Mammary epithelial cell (primary cell): ENCODE measurements around the gene RASGRF2.

ENCODE experiments used
- EZH2 ChIP-seq: IDR thresholded peaks from 2 replicates; pipeline ENCODE4 v1.6.1; 2012; ENCODE audit warnings: low read length, inconsistent platforms, borderline replicate concordance
- TF ChIP-seq, protein P1 (sequence below), 2 donors: IDR thresholded peaks in 1 of 2; conservative IDR thresholded peaks in 1 of 2; 2 replicates each; pipeline ENCODE4 v1.5.1; 2011 to 2012; ENCODE audit warnings: inconsistent platforms in 2 of 2, low read length in 2 of 2, mild to moderate bottlenecking in 2 of 2, control low read depth in 1 of 2, low read depth in 1 of 2; ENCODE audit not compliant: insufficient read depth in 1 of 2; ENCODE audit errors: extremely low read depth in 1 of 2

DNA sequence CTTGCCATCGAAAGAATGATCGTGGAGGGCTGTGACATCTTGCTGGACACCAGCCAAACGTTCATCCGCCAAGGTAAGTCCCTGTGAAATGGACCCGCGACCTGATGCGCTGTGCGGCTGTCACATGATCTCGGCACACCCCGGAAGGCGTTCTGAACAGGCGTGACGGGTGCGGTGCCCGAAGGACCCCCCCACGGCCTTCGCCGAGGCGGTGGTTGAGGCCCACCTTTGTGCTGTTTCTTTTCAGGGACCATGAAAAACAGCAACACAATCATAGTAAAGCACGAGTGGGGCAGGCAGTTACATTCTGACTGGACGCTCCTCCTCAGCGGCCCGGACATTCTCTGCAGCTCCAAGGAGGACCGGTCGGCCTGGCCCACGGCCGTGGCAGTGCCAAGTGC, 126.7 kb downstream of the RASGRF2 start:
- TF ChIP-seq, protein P1, sequence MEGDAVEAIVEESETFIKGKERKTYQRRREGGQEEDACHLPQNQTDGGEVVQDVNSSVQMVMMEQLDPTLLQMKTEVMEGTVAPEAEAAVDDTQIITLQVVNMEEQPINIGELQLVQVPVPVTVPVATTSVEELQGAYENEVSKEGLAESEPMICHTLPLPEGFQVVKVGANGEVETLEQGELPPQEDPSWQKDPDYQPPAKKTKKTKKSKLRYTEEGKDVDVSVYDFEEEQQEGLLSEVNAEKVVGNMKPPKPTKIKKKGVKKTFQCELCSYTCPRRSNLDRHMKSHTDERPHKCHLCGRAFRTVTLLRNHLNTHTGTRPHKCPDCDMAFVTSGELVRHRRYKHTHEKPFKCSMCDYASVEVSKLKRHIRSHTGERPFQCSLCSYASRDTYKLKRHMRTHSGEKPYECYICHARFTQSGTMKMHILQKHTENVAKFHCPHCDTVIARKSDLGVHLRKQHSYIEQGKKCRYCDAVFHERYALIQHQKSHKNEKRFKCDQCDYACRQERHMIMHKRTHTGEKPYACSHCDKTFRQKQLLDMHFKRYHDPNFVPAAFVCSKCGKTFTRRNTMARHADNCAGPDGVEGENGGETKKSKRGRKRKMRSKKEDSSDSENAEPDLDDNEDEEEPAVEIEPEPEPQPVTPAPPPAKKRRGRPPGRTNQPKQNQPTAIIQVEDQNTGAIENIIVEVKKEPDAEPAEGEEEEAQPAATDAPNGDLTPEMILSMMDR (conservative IDR thresholded peaks at IDR 0.05 in 1 of 2, IDR thresholded peaks at IDR 0.05 in 1 of 2; ENCODE audit: extremely low read depth in 1 of 2, insufficient read depth in 1 of 2, low read depth in 1 of 2, low read length in 2 of 2), result no peak
- no peak for TF ChIP-seq EZH2
